SU-DHL-6 (cell line): ENCODE data around the gene DCK.

ENCODE experiments used
- EZH2phosphoT487 ChIP-seq: fragments of 200-600 bp; sonication (generic), shearing (Covaris generic); conservative IDR thresholded peaks from 2 replicates; pipeline ENCODE4 v1.6.1; 2018; ENCODE audit warnings: mild to moderate bottlenecking, antibody characterized with exemption, low read length, moderate library complexity, mixed read lengths
- TF ChIP-seq, protein P1 (sequence below): fragments of 200-600 bp; sonication (generic); IDR thresholded peaks from one replicate; pipeline ENCODE4 v1.5.1; 2017; ENCODE audit warnings: antibody characterized with exemption, mild to moderate bottlenecking, low read length, moderate library complexity; ENCODE audit not compliant: insufficient read depth, poor library complexity, severe bottlenecking

DNA sequence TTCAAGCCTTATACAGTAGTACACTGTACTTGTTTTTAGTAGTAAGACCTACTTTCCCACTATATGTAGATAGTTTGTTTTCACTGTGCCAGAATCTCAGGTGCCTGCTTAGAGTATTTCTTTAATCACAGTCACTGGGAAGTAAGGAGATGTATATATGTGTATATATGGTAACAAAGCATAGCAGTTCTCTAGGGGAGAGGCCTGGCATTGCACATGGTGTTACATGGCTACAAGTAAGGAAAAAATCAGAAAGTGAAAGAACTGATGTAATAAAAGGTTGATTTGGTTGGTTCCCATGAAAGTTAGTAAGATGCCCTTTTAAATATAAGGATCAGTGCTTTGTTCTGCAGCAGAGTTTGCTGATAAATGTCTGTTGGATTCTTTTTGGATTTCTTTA, 9.3 kb upstream of the DCK start:
- TF ChIP-seq, protein P1, sequence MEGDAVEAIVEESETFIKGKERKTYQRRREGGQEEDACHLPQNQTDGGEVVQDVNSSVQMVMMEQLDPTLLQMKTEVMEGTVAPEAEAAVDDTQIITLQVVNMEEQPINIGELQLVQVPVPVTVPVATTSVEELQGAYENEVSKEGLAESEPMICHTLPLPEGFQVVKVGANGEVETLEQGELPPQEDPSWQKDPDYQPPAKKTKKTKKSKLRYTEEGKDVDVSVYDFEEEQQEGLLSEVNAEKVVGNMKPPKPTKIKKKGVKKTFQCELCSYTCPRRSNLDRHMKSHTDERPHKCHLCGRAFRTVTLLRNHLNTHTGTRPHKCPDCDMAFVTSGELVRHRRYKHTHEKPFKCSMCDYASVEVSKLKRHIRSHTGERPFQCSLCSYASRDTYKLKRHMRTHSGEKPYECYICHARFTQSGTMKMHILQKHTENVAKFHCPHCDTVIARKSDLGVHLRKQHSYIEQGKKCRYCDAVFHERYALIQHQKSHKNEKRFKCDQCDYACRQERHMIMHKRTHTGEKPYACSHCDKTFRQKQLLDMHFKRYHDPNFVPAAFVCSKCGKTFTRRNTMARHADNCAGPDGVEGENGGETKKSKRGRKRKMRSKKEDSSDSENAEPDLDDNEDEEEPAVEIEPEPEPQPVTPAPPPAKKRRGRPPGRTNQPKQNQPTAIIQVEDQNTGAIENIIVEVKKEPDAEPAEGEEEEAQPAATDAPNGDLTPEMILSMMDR, result no peak
- TF ChIP-seq EZH2phosphoT487, result no peak
